MG63 (cell line): ENCODE measurements around the gene KLHL8. TPM values are rescaled to one million over a fixed set of nuclear protein-coding genes. Genes with fewer than 3 reads are reported as not detected.

ENCODE experiments used
- DNase-seq: peaks from one replicate; pipeline ENCODE4 v3.0.0-alpha.2; 2020
- H3K27me3 ChIP-seq: fragments of 250-450 bp; sonication (Bioruptor Pico); 2 replicates; pipeline ENCODE4 v1.5.1; 2020; ENCODE audit warnings: mild to moderate bottlenecking, moderate library complexity
- H3K36me3 ChIP-seq: fragments of 250-450 bp; sonication (Bioruptor Pico); 2 replicates; pipeline ENCODE4 v1.5.1; 2020; ENCODE audit warnings: mild to moderate bottlenecking, moderate library complexity
- H3K4me3 ChIP-seq: fragments of 250-450 bp; sonication (Bioruptor Pico); 2 replicates; pipeline ENCODE4 v1.5.1; 2020; ENCODE audit warnings: mild to moderate bottlenecking, moderate library complexity
- H3K9me3 ChIP-seq: fragments of 250-450 bp; sonication (Bioruptor Pico); 2 replicates; pipeline ENCODE4 v1.5.1; 2020; ENCODE audit warnings: mild to moderate bottlenecking, moderate library complexity
- total RNA-seq: library from RNA; depleted of rRNA; stranded (reverse); fragments of >200 nt; shearing (Covaris generic); gene quantifications from 2 replicates; pipeline ENCODE4 v1.2.3, GENCODE V29; 2014; ENCODE audit warnings: low replicate concordance; rRNA removed

KLHL8 gene
- total RNA-seq: 4.5 and 10.7 TPM in 2 replicates

DNA sequence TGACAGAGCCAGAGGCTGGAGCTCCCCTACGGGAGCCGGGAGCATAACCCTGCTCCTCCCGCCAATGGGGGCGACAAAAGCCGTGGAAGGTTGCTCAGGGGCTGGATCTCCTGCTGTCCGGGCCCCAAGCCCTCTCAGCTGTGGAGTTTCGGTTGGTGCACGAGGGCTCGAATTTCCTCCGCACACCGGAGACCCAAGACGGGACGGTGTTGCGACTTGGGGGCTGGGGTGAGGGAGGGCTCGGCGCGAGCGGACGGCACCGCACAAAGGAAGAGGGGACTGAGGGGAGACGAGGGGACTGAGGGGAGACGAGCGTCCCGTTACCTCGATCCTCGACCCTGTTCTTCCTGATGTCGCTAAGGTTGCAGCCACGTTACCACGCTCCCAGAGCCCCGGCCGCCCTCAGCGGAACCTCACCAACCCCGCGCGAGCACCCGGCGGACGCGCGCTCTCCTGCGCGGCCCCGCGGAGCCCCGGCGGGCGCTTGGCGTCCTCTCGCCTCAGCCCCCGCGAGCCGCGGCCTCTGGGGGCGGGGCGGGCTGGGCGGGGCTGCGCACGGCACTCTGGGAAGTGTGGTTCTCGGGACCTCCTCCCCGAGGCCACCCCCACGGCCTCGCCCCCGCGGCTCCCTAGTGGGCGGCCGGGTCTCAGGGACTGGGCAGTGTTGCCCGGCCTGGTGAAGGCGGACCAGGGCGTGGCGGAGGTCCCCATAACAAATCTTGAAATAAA, at the start of gene KLHL8:
KLHL8 (minus strand) TSS at position 525 of the 729 bp plus-strand sequence. CDS start 25,079 bp downstream, outside the sequence.
- no peaks in the 10 kb centered on the region for H3K36me3 ChIP-seq
- peak within 1 kb of the TSS; percentile 86 for H3K4me3 ChIP-seq
- no peaks in the 10 kb centered on the region for H3K9me3 ChIP-seq
- DNase-seq: peak; percentile 88
- H3K27me3 ChIP-seq: no peaks in the 10 kb centered on the region

DNA sequence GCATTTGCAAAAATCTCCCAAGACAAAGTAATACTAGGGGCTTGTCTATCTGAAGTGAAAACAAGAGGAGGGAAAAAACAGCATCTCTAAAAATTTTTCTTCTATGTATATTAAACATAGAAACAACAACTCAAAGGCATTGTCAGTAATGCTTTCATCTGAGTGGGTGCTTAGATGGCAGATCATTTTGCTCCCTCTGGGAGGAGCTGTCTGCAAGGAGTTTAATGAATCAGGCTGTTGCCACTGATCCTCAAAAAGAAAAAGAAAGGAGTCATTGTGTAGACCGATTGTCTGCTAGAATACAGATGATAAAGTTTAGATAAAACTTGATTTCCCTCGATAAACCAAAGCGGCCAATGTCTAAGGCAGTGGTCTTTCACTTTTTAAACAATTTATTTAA, 49.7 kb upstream of the KLHL8 start:
- Histone ChIP-seq H3K4me3 (no peak overlapping the region), H3K9me3 (no peaks in the 10 kb centered on the region), H3K27me3 (no peaks in the 10 kb centered on the region), H3K36me3 (no peaks in the 10 kb centered on the region)
- peak; percentile 1 for DNase-seq

DNA sequence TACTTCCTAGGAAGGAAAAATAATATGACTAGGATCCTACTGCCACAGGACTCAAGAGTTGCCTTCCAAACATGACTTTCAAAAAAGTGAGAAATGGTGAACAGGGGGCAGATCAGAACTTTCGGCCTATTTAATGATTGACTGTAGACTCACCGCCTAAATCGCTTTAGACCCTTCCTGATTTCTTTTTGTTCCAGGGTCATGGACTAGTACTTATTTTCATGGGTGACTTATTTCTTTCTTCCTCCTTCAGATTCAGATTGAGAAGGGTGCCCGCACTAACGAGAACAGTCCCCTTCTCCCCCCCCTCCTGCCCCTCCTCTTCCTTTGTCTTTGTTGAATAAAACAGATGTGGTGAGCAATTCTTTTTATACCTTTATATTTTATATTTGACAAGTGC, 48.0 kb upstream of the KLHL8 start:
- DNase-seq: no peak
- H3K9me3 ChIP-seq: no peaks in the 10 kb centered on the region
- no peaks in the 10 kb centered on the region for H3K36me3 ChIP-seq
- H3K27me3 ChIP-seq: no peaks in the 10 kb centered on the region
- no peak overlapping the region for H3K4me3 ChIP-seq

DNA sequence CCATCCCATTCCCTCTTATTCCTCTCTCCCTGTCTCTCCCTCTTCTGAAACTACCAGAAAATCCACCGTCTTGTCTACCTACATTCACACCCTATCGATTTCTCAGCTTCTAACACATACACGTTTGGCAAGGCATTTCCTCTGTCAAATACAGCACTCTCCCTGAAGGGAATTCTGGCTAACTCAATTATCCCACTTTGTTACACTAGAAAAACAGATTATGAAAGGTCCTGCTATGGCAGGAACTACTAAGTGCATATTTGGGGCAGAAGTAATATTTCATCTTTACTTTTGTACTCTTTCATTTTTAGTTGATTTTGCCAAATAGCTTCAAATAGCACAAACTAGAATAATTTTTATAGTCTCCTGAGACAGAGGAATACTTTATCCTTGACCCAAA, 46.6 kb upstream of the KLHL8 start:
- H3K4me3 ChIP-seq: no peak overlapping the region
- DNase-seq: no peak
- H3K36me3 ChIP-seq: no peaks in the 10 kb centered on the region
- no peaks in the 10 kb centered on the region for H3K27me3 ChIP-seq
- H3K9me3 ChIP-seq: no peaks in the 10 kb centered on the region

DNA sequence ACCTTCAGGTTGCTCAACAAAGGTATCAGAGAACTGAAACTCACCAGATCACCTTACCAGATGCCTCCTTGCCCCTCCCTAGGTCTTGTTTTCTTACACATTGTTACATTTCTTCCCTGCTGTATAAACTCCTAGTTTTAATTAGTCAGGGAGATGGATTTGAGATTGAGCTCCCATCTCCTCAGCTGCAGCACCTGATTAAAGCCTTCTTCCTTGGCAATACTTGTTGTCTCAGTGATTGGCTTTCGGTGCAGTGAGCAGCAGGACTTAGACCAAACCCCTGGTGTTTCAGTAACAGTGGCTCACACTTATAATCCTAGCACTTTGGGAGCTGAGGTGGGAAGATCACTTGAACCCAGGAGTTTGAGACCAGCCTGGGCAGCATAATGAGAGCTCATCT, 42.5 kb upstream of the KLHL8 start:
- no peak for DNase-seq
- Histone ChIP-seq H3K9me3 (no peaks in the 10 kb centered on the region), H3K27me3 (no peaks in the 10 kb centered on the region), H3K4me3 (no peak overlapping the region), H3K36me3 (no peaks in the 10 kb centered on the region)

DNA sequence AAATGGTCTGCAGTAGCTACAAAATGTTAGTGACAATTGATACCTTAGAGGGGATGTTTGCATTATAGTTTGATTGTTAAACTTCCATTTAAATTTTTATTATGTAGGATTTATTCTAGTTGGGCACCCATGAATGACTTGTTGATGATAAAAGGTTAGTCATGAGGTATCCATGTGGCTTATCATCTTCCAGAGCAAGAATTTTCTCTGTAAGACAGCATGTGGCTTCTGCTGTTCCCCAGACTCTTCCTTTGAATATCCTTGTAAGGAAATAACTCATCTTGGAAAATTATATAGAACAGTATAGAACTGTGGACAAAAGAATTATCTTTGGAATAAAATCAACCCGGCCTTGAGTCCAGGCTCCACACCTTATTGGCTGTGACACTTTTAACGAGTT, 40.1 kb upstream of the KLHL8 start:
- Histone ChIP-seq H3K9me3 (no peaks in the 10 kb centered on the region), H3K4me3 (no peak overlapping the region), H3K27me3 (no peaks in the 10 kb centered on the region), H3K36me3 (no peaks in the 10 kb centered on the region)
- no peak for DNase-seq

DNA sequence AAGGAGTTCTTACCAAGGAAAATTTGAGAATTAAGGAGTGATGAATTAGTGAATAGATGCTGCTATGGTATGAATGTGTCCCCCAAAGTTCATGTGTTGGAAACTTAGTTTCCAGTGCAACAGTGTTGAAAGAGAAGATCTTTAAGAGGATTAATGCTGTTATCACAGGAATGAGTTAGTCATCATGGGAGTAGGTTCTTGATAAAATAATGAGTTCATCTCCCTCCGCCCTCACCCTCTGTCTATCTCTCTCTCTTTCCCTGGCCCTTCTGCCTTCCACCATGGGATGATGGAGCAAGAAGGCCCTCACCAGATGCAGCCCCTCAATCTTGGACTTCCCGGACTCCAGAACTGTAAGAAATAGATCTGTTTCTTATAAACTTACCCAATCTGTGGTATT, 38.3 kb upstream of the KLHL8 start:
- Histone ChIP-seq H3K9me3 (no peaks in the 10 kb centered on the region), H3K4me3 (no peak overlapping the region), H3K36me3 (no peaks in the 10 kb centered on the region), H3K27me3 (no peaks in the 10 kb centered on the region)
- no peak for DNase-seq

DNA sequence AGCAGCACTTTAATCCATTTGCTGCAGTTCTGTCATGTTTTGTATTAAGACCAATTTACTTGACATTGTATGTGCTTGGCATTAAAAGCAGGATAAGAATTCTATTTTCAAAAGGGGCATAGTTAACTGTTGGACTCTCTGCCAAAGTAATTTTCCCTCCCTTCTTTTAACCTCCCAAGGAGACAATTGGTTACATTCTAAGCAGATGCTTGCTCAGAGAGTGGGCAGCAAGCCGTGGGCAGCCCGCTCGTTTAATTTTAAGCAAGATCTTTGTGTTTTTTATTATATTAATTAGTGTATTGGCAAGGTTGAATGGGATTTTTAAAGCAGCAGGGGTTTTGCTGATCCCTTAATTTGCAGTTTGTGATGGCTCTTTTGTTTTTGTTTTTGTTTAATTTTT, 37.1 kb upstream of the KLHL8 start:
- no peaks in the 10 kb centered on the region for H3K27me3 ChIP-seq
- H3K9me3 ChIP-seq: no peaks in the 10 kb centered on the region
- DNase-seq: no peak

DNA sequence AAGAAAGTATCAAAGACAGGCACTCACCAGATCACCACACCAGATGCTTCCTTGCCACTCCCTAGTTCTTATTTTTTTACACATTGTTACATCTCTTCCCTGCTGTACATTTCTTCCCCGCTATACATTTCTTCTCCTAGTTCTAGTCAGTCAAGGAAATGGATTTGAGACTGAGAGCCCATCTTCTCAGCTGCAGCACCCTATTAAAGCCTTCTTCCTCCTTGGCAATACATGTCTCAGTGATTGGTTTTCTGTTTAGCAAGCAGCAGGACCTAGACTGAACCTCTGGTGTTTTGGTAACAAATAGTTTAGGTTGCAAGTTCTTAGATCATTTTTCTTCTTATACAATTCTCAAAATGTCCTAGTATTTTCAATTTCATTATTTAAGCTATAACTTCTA, 35.3 kb upstream of the KLHL8 start:
- Histone ChIP-seq H3K27me3 (no peaks in the 10 kb centered on the region), H3K9me3 (no peaks in the 10 kb centered on the region)

More for the DNA sequence above, 37.1 kb upstream of the KLHL8 start:
- Histone ChIP-seq H3K36me3 (no peaks in the 10 kb centered on the region), H3K4me3 (no peak overlapping the region)

DNA sequence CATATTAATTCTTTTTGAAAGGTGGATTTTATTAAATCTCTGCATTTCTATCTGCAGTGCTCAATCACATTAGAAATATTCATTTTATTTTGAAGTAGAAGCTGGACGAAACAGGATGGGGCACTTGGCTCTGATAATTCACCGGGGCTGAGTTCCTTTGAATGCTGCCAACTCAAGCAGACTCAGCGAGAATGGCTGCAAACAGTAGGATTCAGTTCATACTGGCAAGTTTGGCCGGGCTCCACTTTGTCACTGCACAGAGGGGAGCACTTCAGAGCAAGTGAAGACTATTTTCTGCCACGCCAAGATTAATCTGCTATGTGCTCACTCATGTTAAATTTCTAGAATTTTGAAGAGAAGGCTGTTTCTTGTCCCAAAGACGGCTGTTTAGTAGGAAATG, 30.7 kb upstream of the KLHL8 start:
- H3K36me3 ChIP-seq: no peaks in the 10 kb centered on the region
- H3K27me3 ChIP-seq: no peaks in the 10 kb centered on the region
- no peak overlapping the region for H3K4me3 ChIP-seq
- DNase-seq: peak; percentile 43
- no peaks in the 10 kb centered on the region for H3K9me3 ChIP-seq

More for the DNA sequence above, 35.3 kb upstream of the KLHL8 start:
- no peak for DNase-seq
- H3K36me3 ChIP-seq: no peaks in the 10 kb centered on the region
- no peak overlapping the region for H3K4me3 ChIP-seq

DNA sequence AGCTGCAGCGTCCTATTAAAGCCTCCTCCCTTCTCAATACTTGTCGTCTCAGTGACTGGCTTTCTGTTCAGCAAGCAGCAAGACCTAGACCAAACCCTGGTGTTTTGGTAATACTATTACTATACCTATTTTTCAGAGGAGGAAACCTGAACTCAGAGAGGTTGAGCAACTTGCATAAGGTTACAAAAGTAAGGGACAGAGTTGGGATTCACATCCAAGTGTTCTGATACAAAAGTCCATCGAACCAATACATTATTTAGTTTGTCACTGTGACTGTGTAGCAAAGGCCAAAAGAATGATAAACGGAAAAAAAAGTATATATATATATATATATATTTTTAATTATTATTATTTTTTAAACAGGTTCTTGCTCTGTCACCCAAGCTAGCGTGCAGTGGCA, 29.9 kb upstream of the KLHL8 start:
- H3K27me3 ChIP-seq: no peaks in the 10 kb centered on the region
- H3K36me3 ChIP-seq: no peaks in the 10 kb centered on the region
- no peak for DNase-seq
- H3K9me3 ChIP-seq: no peaks in the 10 kb centered on the region
- no peak overlapping the region for H3K4me3 ChIP-seq

DNA sequence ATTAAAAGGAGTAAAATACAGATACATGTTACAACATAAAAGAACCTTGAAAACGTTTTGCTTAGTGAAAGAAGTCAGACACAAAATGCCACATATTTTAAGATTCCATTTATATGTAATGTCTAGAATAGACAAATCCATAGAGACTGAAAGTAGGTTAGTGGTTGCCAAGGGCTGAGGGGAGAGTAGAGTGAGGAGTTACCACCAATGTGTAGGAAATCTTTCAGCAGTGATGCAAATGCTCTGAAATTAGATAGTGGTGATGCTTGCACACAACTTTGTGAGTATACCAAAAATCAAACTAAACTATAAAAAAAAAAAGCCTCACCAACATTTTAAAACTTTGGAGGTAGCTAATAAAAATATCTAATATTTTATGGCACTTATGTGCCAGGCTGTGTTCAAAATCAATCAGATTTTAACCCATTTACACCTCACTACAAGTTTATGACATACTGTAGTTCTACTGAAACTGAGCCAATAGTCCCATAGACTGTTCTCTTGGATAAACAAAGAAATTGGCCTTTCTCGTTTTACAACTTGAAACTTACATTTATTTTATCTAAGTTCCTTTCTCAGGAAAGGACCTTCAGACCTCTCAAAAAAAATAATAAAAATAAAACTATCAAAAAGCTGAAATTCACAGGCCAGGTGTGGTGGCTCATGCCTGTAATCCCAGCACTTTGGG, 29.1 kb upstream of the KLHL8 start:
- no peak for DNase-seq
- no peaks in the 10 kb centered on the region for H3K27me3 ChIP-seq
- no peak overlapping the region for H3K4me3 ChIP-seq
- H3K9me3 ChIP-seq: no peaks in the 10 kb centered on the region
- H3K36me3 ChIP-seq: no peaks in the 10 kb centered on the region

DNA sequence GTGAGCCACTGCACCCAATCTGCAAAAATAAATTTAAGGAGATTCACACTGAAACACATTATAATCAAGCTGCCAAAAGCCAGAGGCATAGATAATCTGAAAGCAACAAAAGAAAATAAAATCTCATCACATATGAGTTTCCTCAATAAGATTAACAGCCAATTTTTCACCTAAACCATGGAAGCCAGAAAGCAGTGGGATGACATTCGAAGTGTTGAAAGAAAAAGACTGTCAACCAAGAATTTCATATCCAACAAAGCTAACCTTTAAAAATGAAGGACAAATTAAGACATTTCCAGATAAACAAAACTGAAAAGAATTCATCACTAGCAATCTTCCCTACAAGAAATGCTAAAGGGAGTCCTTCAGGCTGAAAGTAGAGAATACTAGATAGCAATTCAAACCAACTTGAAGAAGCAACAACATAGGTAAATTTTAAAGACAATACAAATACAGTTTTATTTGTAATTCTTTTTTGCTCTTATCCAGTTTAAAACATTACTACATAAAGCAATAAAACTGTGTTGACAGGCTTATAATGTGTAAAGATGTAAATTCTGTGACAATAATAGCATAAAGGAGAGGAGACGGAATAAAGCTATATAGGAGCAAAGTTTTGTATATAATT, 23.1 kb upstream of the KLHL8 start:
- DNase-seq: no peak
- Histone ChIP-seq H3K4me3 (no peak overlapping the region), H3K27me3 (no peaks in the 10 kb centered on the region), H3K9me3 (peaks cover 5% of the 10 kb centered on the region; the same call in 1 of the 2 replicates), H3K36me3 (no peaks in the 10 kb centered on the region)

DNA sequence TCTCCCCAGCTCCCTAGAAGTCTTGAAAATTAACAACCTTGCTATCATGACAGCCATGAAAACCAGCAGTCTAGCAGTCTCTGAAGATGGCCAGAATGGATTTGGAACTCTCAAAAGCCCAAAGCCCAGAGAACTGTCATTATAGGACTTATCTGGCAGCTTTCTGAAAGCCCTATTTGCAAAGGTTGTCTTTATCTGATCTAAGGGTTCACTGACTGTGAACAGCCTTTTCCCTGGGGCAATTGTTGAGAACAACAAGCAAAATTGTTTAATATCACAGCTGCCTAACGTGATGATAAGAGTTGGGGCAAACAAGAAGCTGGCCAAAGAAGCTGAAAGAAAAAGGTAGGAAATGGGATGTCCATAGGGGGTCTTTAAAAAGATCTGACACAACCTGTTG, 20.9 kb upstream of the KLHL8 start:
- no peak for DNase-seq
- no peak overlapping the region for H3K4me3 ChIP-seq
- H3K27me3 ChIP-seq: no peaks in the 10 kb centered on the region

DNA sequence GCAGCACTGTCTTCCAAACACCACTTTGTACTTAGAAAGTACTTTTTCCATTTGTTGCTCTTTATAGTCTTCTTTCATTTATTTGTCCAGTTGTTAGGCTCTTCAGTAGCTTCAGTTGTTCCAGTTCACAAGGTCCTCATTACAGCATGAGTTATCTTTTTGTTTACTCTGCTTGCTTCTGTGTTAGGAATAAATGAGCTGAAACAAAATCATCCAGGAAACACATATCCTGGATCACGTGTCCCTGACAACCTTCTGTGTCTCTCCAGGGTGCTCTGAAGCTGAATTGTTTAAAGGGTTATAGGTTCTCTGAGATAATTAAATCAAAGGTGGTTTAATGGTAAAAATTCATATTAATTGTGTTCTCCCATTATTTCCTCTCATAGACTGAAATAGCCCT, 19.9 kb upstream of the KLHL8 start:
- DNase-seq: no peak
- Histone ChIP-seq H3K36me3 (no peaks in the 10 kb centered on the region), H3K27me3 (no peaks in the 10 kb centered on the region), H3K9me3 (peaks cover 5% of the 10 kb centered on the region; the same call in 1 of the 2 replicates), H3K4me3 (no peak overlapping the region)

More for the DNA sequence above, 20.9 kb upstream of the KLHL8 start:
- no peaks in the 10 kb centered on the region for H3K36me3 ChIP-seq
- peaks cover 5% of the 10 kb centered on the region; the same call in 1 of the 2 replicates for H3K9me3 ChIP-seq

DNA sequence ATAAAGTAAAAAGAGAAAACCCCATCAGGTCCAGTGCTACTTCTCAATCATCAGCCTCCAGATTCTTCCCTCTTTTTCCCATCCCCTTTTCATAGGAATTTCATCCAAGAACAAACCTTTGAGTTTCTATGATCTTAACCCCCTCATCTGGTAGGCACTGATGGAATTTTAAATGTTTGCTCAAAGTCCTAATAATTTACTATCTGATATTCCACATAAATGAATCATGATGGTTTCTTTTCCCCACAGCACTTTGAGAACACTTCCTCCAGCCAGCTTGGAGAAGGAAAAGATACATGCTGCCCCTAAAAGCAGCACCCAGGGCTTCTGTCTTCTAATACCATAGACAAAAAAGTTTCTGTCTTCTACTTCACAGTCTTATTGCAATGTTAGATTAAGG, 19.4 kb upstream of the KLHL8 start:
- no peaks in the 10 kb centered on the region for H3K36me3 ChIP-seq
- no peaks in the 10 kb centered on the region for H3K27me3 ChIP-seq
- no peak for DNase-seq
- H3K9me3 ChIP-seq: peaks cover 5% of the 10 kb centered on the region; the same call in 1 of the 2 replicates
- H3K4me3 ChIP-seq: no peak overlapping the region

DNA sequence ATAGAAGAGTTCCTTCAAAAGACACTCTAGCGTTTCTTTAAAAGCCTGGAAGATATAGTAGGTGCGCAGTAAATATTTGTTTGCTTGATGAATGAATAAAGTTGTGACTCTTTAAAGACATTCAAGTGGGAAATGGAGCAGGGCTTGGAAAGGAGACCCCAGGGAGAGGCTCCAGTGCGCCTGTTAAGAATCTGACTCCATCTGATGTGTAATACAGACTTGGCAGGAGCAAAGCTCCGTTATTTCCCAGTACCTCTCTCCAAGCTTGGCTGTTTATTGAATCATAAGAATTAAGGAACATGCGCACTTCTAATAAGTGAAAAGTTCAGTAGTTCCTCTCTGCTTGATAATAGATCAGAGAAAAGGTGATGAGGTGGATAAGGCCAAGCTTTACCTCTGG, 18.8 kb upstream of the KLHL8 start:
- H3K4me3 ChIP-seq: no peak overlapping the region
- no peaks in the 10 kb centered on the region for H3K27me3 ChIP-seq
- no peaks in the 10 kb centered on the region for H3K36me3 ChIP-seq
- no peak for DNase-seq
- H3K9me3 ChIP-seq: peaks cover 5% of the 10 kb centered on the region; the same call in 1 of the 2 replicates
